SK-N-SH treated with all-trans-retinoic acid at 6 μM for 48 hours (cell line): ENCODE results near the gene CST3.

Experiments used
- ATAC-seq: fragments of 200-7000 bp; cut with Tn5 transposase; 3 replicates; pipeline ENCODE4 v1.9.1; 2020; ENCODE audit warnings: mild to moderate bottlenecking, moderate library complexity
- ARNTL ChIP-seq: fragments of 450-650 bp; formaldehyde crosslinking; IDR thresholded peaks from 2 replicates; pipeline ENCODE4 v1.5.0; 2020; ENCODE audit warnings: low read depth, mild to moderate bottlenecking, moderate library complexity, borderline replicate concordance
- BACH2 ChIP-seq: fragments of 250-450 bp; sonication (Bioruptor Pico); IDR thresholded peaks from 2 replicates; pipeline ENCODE4 v1.9.0; 2021; ENCODE audit warnings: mild to moderate bottlenecking, borderline replicate concordance
- CREB5 ChIP-seq: fragments of 250-450 bp; sonication (Bioruptor Pico); IDR thresholded peaks from 2 replicates; pipeline ENCODE4 v1.5.1; 2020; ENCODE audit warnings: low read depth, mild to moderate bottlenecking, moderate library complexity
- CSDC2 ChIP-seq: fragments of 250-450 bp; sonication (Bioruptor Pico); IDR thresholded peaks from 2 replicates; pipeline ENCODE4 v1.5.0; 2020; ENCODE audit warnings: mild to moderate bottlenecking, moderate library complexity
- ESRRG ChIP-seq: fragments of 250-450 bp; sonication (Bioruptor Pico); IDR thresholded peaks from 2 replicates; pipeline ENCODE4 v1.6.1; 2021; ENCODE audit warnings: mild to moderate bottlenecking
- GLIS3 ChIP-seq: fragments of 250-450 bp; sonication (Bioruptor Pico); IDR thresholded peaks from 2 replicates; pipeline ENCODE4 v1.5.0; 2020; ENCODE audit warnings: mild to moderate bottlenecking, moderate library complexity
- ISL1 ChIP-seq: fragments of 250-450 bp; sonication (Bioruptor Pico); IDR thresholded peaks from 2 replicates; pipeline ENCODE4 v2.1.2; 2022; ENCODE audit warnings: mild to moderate bottlenecking, moderate library complexity
- OSR1 ChIP-seq: fragments of 250-450 bp; sonication (Bioruptor Pico); IDR thresholded peaks from 2 replicates; pipeline ENCODE4 v1.8.0; 2022; ENCODE audit warnings: moderate library complexity, mild to moderate bottlenecking, inconsistent platforms
- PATZ1 ChIP-seq: fragments of 250-450 bp; sonication (Bioruptor Pico); IDR thresholded peaks from 2 replicates; pipeline ENCODE4 v1.8.0; 2020; ENCODE audit warnings: mild to moderate bottlenecking, moderate library complexity, borderline replicate concordance
- PPARA ChIP-seq: fragments of 250-450 bp; sonication (Bioruptor Pico); IDR thresholded peaks from 2 replicates; pipeline ENCODE4 v1.5.0; 2020; ENCODE audit warnings: mild to moderate bottlenecking, borderline replicate concordance
- RARB ChIP-seq: fragments of 250-450 bp; sonication (Bioruptor Pico); IDR thresholded peaks from 2 replicates; pipeline ENCODE4 v1.8.0; 2021; ENCODE audit warnings: mild to moderate bottlenecking, moderate library complexity
- SNAI2 ChIP-seq: fragments of 250-450 bp; sonication (Bioruptor Pico); IDR thresholded peaks from 2 replicates; pipeline ENCODE4 v1.5.0; 2020; ENCODE audit warnings: mild to moderate bottlenecking, moderate library complexity
- TCF4 ChIP-seq: fragments of 250-450 bp; sonication (Bioruptor Pico); IDR thresholded peaks from 2 replicates; pipeline ENCODE4 v1.8.0; 2021; ENCODE audit warnings: mild to moderate bottlenecking, moderate library complexity, borderline replicate concordance
- TOX ChIP-seq: fragments of 250-450 bp; sonication (Bioruptor Pico); IDR thresholded peaks from 2 replicates; pipeline ENCODE4 v1.8.0; 2021; ENCODE audit warnings: mild to moderate bottlenecking, moderate library complexity, borderline replicate concordance
- ZC3H10 ChIP-seq: fragments of 250-450 bp; sonication (Bioruptor Pico); IDR thresholded peaks from 2 replicates; pipeline ENCODE4 v1.5.1; 2021; ENCODE audit warnings: mild to moderate bottlenecking, moderate library complexity
- ZFP3 ChIP-seq: fragments of 250-450 bp; sonication (Bioruptor Pico); IDR thresholded peaks from 2 replicates; pipeline ENCODE4 v1.5.0; 2020; ENCODE audit warnings: mild to moderate bottlenecking, moderate library complexity
- ZFP30 ChIP-seq: fragments of 450-650 bp; formaldehyde crosslinking; IDR thresholded peaks from 2 replicates; pipeline ENCODE4 v1.5.0; 2022; ENCODE audit warnings: mild to moderate bottlenecking, moderate library complexity
- ZNF70 ChIP-seq: fragments of 450-650 bp; formaldehyde crosslinking; IDR thresholded peaks from 2 replicates; pipeline ENCODE4 v1.5.0; 2020; ENCODE audit warnings: mild to moderate bottlenecking, moderate library complexity
- TF ChIP-seq, protein P1 (sequence below): fragments of 250-450 bp; sonication (Bioruptor Pico); IDR thresholded peaks from 2 replicates; pipeline ENCODE4 v1.8.0; 2021; ENCODE audit warnings: low read depth, mild to moderate bottlenecking, moderate library complexity, borderline replicate concordance

Gene CST3

GRCh38 chr20:23632711-23633573, 4.8 kb downstream of the CST3 start (continued):
- TF ChIP-seq TCF4 (CRISPR knock-in tag), result no peak
- TF ChIP-seq, all 23 proteins: peak for 0

DNA sequence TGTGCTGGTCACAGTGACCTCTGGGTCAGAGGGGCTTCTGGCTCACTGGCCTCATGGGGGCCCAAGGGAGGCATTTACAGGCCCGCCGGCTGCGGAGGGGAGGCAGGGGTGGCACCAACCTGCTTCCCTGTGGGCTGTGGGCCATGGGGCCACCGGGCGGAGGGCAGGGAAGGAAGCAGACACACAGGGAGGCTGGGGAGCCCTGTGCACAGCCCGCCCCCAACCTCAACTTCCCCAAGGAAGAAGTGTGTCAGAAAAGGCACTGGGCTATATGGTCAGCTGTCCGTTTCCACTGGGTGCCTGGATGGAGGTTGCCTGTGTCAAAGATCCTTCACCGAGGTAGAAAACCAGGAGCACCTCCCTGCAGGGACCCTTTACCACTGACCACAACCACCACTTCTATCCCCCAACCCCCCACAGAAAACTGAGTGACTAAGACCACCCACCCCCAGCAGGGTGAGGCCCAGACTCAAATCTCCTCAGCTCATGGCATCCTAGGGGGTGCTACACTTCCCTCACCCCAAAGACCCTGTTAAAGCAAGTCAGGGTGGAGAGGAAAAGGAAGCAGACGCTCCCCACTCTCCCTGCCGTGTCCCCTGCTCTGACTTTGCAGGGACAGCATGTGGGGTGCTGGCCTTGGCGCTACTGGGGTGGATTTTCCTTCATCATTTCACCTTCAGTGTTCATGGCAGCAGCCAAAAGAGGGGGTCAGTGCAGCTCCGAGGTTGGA, 5.6 kb downstream of the CST3 start:
- TF ChIP-seq ZFP30, result no peak
- no peak for TF ChIP-seq ZC3H10 (CRISPR knock-in tag)
- no peak for TF ChIP-seq PPARA (CRISPR knock-in tag)
- TF ChIP-seq, protein P1, sequence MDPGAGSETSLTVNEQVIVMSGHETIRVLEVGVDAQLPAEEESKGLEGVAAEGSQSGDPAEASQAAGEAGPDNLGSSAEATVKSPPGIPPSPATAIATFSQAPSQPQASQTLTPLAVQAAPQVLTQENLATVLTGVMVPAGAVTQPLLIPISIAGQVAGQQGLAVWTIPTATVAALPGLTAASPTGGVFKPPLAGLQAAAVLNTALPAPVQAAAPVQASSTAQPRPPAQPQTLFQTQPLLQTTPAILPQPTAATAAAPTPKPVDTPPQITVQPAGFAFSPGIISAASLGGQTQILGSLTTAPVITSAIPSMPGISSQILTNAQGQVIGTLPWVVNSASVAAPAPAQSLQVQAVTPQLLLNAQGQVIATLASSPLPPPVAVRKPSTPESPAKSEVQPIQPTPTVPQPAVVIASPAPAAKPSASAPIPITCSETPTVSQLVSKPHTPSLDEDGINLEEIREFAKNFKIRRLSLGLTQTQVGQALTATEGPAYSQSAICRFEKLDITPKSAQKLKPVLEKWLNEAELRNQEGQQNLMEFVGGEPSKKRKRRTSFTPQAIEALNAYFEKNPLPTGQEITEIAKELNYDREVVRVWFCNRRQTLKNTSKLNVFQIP (CRISPR knock-in tag), result no peak
- TF ChIP-seq OSR1 (CRISPR knock-in tag), result no peak
- TF ChIP-seq, all 23 proteins: peak for 0

GRCh38 chr20:23631226-23631822, 6.4 kb downstream of the CST3 start:
- TF ChIP-seq ESRRG (no peak), SNAI2 (CRISPR knock-in tag) (no peak), OSR1 (CRISPR knock-in tag) (no peak), ISL1 (no peak), CSDC2 (no peak), TCF4 (CRISPR knock-in tag) (no peak)
- ATAC-seq, result no peak

More for the DNA sequence above, 5.6 kb downstream of the CST3 start:
- no peak for ATAC-seq

GRCh38 chr20:23630392-23630849, 7.3 kb downstream of the CST3 start:
- no peak for ATAC-seq
- TF ChIP-seq ZFP30 (no peak), PATZ1 (CRISPR knock-in tag) (no peak), ISL1 (no peak), BACH2 (CRISPR knock-in tag) (no peak)

- no peak for TF ChIP-seq TOX (CRISPR knock-in tag)
- TF ChIP-seq PPARA (CRISPR knock-in tag), result no peak
- TF ChIP-seq CREB5 (CRISPR knock-in tag), result no peak
- no peak for ATAC-seq
These were observed 8.0 kb downstream of the CST3 start for GRCh38 chr20:23629542-23630391.

- no peak for ATAC-seq
- TF ChIP-seq ZFP3 (CRISPR knock-in tag) (no peak), ISL1 (no peak), ZFP30 (no peak), ESRRG (no peak), GLIS3 (CRISPR knock-in tag) (no peak), SNAI2 (CRISPR knock-in tag) (no peak), CSDC2 (no peak), PATZ1 (CRISPR knock-in tag) (no peak), BACH2 (CRISPR knock-in tag) (no peak), TOX (CRISPR knock-in tag) (no peak), ARNTL (CRISPR knock-in tag) (no peak), ZNF70 (CRISPR knock-in tag) (no peak), RARB (no peak)
These were observed 8.7 kb downstream of the CST3 start for GRCh38 chr20:23629017-23629541.
